Stomach (tissue), 4 donors: Measurements from ENCODE around the gene MKLN1.

Source experiments
- POLR2A ChIP-seq, 4 donors: fragments of 450-650 bp; IDR thresholded peaks; one replicate each; pipeline ENCODE4 v1.6.1; 2016; ENCODE audit warnings: antibody characterized with exemption in 4 of 4, control low read depth in 2 of 4, mild to moderate bottlenecking in 1 of 4, moderate library complexity in 1 of 4
- POLR2AphosphoS5 ChIP-seq, 3 donors: sonication (generic); formaldehyde crosslinking; IDR thresholded peaks; one replicate each; pipeline ENCODE4 v1.6.1; 2016; ENCODE audit warnings: antibody characterized with exemption in 3 of 3
- TF ChIP-seq, protein P1 (sequence below), 7 experiments: fragments of 450-650 bp in 4 of 7; fragments of 200-600 bp in 3 of 7; sonication (generic) in 3 of 7; IDR thresholded peaks; one replicate each; pipeline ENCODE4 v1.5.1; 2016 to 2019; ENCODE audit warnings: antibody characterized with exemption in 7 of 7, control low read depth in 2 of 7, mild to moderate bottlenecking in 1 of 7

- TF ChIP-seq, protein P1, sequence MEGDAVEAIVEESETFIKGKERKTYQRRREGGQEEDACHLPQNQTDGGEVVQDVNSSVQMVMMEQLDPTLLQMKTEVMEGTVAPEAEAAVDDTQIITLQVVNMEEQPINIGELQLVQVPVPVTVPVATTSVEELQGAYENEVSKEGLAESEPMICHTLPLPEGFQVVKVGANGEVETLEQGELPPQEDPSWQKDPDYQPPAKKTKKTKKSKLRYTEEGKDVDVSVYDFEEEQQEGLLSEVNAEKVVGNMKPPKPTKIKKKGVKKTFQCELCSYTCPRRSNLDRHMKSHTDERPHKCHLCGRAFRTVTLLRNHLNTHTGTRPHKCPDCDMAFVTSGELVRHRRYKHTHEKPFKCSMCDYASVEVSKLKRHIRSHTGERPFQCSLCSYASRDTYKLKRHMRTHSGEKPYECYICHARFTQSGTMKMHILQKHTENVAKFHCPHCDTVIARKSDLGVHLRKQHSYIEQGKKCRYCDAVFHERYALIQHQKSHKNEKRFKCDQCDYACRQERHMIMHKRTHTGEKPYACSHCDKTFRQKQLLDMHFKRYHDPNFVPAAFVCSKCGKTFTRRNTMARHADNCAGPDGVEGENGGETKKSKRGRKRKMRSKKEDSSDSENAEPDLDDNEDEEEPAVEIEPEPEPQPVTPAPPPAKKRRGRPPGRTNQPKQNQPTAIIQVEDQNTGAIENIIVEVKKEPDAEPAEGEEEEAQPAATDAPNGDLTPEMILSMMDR (IDR thresholded peaks at IDR 0.05) = no peak
- TF ChIP-seq POLR2A (IDR thresholded peaks at IDR 0.05) = no peak
- no peak for TF ChIP-seq POLR2AphosphoS5 (IDR thresholded peaks at IDR 0.05)
Measured at GRCh38 chr7:131500357-131500756, 172.7 kb downstream of the MKLN1 start.
